HG03066 (cell line): Measurements from ENCODE around the gene TRMT2B.
"Not testable (repeated sequence)": the region's sequence is repeated elsewhere in the genome, so short reads cannot be mapped to it uniquely, and the experiment has no call there.

Source experiments
- ATAC-seq: cut with Tn5 transposase; IDR thresholded peaks from one replicate; pipeline ENCODE4 v1.9.1; 2021; ENCODE audit warnings: low read depth; ENCODE audit not compliant: unreplicated experiment

The TRMT2B gene

GRCh38 chrX:101009090-101009489 lies 42.8 kb downstream of the TRMT2B start:
- ATAC-seq = no peak

GRCh38 chrX:100999451-100999850 lies 52.5 kb downstream of the TRMT2B start:
- ATAC-seq = no peak

- no peak for ATAC-seq
Observed at GRCh38 chrX:100995469-100995868, 56.4 kb downstream of the TRMT2B start.

GRCh38 chrX:100994352-100995281 lies 57.3 kb downstream of the TRMT2B start:
- peak; percentile 66 for ATAC-seq

GRCh38 chrX:100990139-100990538 lies 61.8 kb downstream of the TRMT2B start:
- ATAC-seq = no peak

GRCh38 chrX:100984818-100985217 lies 67.1 kb downstream of the TRMT2B start:
- ATAC-seq = no peak

- not testable (repeated sequence) for ATAC-seq
Observed at GRCh38 chrX:100981498-100981845, 70.4 kb downstream of the TRMT2B start.

GRCh38 chrX:100980608-100981497 lies 71.1 kb downstream of the TRMT2B start:
- no peak for ATAC-seq

- no peak for ATAC-seq
Observed at GRCh38 chrX:100979881-100980607, 71.9 kb downstream of the TRMT2B start.

- no peak for ATAC-seq
Observed at GRCh38 chrX:100976211-100976610, 75.7 kb downstream of the TRMT2B start.

- no peak for ATAC-seq
Observed at GRCh38 chrX:100975212-100975611, 76.7 kb downstream of the TRMT2B start.

GRCh38 chrX:100973411-100973810 lies 78.5 kb downstream of the TRMT2B start:
- ATAC-seq = no peak

GRCh38 chrX:100969936-100970335 lies 82.0 kb downstream of the TRMT2B start:
- no peak for ATAC-seq

GRCh38 chrX:100969408-100969807 lies 82.5 kb downstream of the TRMT2B start, which contains the start of gene ARL13A:
ARL13A (plus strand) TSS chrX:100969708; CDS start chrX:100973690, 3,982 bp downstream.
- no peak for ATAC-seq

- ATAC-seq = no peak
Observed at GRCh38 chrX:100964362-100964761, 87.5 kb downstream of the TRMT2B start.

GRCh38 chrX:100962811-100963210 lies 89.1 kb downstream of the TRMT2B start:
- no peak for ATAC-seq
